Fibroblast of gingiva (primary cell): ENCODE results near the gene TKT.

ENCODE experiments used
- DNase-seq: peaks from one replicate; pipeline ENCODE4 v3.0.0-alpha.2; 2011; ENCODE audit warnings: low read depth

The TKT gene

DNA sequence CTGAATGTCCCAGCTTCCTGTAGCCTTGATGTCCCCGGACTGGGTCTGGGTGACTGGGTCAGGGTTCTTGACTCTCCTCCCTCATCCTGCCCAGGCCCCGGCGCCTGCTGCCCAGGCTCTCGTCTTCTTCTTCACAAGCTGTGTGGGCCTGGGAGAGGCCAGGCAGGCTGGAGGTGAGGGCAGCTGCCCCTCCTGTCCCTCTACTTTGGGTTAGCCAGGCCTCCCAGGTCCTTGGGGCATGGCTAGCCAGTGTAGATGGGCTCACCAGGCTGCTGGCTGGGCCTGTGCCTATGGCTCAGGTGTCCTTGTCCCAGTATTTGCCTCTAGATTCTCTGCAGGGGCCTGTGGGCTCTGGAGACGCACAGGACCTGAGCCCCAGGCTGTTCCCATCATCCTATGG lies 31.8 kb downstream of the TKT start:
- DNase-seq = no peak

DNA sequence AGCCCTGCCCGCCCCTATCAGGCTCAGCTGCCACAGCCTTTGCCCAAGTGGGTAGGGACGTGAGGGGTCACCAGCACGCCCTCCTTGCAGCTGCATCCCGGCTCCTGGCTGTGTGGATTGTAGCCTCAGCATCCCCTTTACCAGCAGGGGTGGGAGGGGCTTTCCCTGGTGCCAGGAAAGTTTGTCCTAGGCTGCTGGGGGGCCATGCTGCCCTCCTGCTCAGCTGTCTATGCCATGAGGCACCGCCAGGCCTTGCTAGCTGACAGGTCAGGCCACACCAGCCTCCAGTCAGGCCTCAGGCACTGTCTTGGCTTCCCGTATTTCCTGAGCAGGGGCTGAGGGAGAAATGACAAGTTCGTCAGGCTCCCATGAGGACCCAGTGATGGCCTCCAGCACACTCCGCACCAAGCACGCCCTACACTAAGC lies 32.3 kb downstream of the TKT start:
- no peak for DNase-seq

DNA sequence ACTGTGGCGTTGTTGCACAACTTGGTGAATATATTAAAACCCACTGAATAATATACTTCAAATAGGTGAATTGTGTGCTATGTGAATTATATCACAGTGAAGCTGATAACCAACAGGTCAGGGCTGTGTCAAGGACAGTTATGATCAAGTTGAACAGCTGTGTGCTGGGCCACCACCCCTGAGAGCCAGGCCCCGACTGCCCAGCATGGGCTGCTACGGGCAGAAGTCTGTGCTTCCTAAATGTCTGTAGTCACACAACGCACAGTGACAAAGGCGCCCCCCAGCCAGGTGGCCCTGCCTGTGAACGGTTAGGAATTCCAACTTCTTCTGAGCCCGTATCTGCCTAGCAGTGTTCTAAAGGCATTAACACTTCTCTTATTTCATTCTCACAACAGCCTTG lies 32.8 kb downstream of the TKT start:
- DNase-seq = no peak

DNA sequence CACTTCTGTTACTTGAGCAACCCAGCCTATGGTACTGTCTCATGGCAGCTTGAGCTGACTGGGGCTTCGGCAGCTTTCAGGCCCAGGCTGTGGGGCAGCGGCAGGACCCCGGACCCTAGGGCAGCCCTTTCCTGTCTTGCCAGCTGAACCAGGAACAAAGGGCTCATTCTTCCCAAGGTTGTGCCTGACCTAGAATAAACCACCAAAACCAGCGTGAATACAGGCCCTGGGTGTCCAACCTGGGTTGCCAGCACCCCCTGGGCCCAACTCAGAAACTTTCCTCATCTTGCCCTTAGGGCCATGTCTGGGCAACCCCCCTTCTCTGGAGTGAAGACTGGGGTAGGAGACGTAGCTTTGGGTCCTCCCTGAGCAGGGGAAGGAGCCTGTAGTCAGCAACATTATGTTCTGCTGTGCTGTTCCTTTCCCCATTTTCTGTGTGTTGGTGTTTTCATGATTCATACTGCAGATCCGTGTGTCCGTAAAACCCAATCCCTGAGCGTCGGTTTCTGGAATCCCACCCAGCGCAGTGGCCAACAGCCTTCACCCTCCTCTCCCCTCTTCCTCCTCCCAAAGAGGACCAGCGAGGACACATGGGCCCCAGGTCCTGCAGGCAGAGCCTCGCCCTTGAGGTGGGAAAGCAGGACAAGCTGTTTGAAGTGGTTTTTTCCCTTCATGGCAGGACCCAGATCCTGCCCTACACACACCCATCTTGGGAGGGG lies 33.5 kb downstream of the TKT start:
- DNase-seq = no peak

DNA sequence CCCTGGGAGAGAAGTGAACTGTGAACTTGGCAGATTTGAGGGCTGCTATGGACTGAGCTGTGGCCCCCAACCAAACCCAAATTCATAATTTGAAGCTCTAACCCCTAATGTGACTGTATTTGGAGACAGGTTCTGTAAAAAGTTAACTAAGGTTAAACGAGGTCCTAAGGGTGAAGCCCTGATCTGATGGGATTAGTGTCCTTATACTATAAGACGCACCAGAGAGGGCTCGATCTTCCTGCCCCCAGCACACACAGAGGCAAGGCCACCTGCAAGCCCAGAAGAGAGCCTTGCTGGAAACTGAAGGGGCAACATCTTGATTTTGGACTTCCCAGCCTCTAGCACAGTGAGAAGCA lies 34.0 kb downstream of the TKT start:
- no peak for DNase-seq

DNA sequence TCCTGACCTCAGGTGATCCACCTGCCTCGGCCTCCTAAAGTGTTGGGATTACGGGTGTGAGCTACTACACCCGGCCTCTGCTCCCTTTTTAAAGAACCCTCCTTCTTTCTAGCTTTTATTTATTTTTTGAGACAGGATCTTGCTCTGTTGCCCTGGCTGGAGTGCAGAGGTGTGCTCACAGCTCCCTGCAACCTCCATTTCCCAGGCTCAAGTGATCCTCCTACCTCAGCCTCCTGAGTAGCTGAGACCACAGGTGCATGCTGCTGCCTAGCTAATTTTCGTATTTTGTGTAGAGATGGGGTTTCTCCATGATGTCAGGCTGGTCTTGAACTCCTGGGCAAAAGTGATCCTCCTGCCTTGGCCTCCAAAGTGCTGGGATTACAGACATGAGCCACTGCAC lies 34.5 kb downstream of the TKT start:
- no peak for DNase-seq

DNA sequence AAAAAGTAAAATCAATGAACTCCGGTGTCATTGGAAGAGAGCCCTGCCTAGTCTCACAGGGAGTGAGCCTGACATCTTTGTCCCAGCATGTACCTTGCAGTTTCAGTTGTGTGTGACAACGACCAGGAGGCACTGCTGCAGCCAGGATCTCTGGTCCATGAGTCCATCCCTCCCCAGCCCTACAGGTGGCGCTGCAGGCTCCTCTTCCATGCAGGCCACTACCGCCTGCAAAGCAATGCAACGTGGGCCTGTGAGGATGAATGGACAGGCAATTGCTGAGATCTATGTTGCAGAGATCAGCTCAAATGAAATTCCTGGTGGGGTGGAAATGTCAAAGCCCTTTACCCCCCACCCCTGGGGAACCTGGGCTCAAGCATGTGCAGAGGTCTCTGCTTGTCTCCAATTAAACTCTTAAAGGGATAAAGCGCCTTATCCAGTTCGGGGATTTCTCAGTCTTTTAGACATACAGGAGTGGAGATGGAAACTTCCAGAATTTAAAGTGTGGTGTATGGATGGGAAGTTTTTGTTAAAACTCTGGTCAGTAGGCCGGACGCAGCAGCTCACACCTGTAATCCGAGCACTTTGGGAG lies 35.8 kb downstream of the TKT start:
- peak; percentile 77 for DNase-seq

DNA sequence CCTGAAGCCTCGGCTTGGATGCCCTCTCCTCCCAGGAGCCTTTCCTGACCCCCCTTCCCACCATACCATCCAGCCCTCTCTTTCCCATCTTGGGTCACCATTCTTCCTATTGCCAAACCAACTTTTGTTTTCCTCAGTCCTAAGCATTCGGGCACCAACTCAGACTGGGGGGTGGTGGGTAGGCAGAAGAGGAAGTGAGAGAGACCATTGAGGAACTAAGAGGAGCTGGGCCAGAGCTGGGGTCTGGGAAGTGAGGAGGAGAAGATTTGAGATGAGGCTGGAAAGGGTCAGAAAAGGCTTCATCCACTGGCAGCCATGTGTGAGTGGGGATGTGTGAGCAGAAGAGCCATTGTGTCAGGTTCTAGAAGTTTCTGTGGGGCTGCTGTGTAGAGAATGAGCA lies 37.7 kb downstream of the TKT start:
- DNase-seq = no peak

DNA sequence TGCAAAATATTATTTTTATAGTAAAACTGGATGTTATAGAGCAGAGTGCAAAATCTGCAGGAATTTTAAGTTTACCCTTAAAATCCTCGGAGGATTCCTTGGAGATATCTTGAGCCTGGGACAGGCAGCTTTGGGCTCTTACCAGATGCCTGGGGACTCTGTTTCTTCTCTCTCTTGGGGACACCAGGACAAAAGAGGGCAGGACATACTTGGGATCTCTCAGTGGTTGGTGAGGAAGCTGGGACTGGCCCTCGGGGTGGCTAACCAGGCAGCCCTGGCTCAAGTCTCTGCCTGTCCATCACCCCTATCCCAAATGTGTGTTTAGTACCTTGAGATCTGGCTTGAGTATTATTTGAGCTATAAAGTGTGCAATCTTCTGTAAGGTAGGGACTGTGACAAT lies 38.6 kb downstream of the TKT start:
- no peak for DNase-seq

DNA sequence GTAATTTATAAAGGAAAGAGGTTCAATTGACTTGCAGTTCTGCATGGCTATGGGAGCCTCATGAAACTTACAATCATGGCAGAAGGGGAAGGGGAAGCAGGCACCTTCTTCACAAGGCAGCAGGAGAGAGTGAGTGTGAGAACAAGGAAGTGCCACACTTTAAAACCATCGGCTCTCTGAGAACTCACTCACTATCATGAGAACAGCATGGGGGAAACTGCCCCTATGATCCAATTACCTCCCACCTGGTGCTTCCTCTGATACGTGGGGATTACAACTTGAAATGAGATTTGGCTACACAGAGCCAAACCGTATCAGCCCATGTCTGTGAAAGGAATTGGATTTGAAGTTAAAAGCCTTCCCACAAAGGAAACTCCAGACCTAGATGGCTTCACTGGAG lies 39.1 kb downstream of the TKT start:
- no peak for DNase-seq

DNA sequence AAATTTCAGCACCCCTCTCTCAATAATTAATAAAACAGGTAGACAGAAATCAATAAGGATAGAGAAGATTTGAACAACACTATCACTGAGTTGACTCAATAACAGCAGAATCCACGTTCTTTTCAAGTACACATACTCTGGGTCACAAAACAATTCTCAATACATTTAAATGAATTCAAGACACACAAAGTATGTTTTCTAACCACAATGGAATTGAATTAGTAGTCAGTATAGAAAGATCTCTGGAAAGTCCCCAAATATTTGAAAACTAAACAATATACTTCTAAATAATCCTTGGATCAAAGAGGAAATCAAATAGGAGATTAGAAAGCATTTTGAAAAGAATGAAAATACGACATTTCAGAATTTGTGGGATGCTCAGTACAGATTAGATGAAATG lies 40.0 kb downstream of the TKT start:
- DNase-seq = no peak

DNA sequence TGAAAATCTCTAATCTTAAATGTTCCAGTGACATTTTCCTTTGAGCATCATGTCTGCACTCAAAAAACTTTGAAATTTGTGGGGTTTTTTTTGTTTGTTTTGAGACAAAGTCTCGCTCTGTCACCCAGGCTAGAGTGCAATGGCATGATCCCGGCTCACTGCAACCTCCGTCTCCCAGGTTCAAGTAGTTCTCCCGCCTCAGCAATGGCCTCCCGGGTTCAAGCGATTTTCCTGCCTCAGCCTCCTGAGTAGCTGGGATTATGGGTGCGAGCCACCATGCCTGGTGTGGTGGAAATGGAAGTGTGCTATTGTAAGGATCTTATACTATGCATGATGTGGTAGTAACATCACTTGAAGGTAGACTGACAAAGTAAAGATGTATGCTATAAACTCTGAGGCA lies 42.5 kb downstream of the TKT start:
- DNase-seq = no peak

DNA sequence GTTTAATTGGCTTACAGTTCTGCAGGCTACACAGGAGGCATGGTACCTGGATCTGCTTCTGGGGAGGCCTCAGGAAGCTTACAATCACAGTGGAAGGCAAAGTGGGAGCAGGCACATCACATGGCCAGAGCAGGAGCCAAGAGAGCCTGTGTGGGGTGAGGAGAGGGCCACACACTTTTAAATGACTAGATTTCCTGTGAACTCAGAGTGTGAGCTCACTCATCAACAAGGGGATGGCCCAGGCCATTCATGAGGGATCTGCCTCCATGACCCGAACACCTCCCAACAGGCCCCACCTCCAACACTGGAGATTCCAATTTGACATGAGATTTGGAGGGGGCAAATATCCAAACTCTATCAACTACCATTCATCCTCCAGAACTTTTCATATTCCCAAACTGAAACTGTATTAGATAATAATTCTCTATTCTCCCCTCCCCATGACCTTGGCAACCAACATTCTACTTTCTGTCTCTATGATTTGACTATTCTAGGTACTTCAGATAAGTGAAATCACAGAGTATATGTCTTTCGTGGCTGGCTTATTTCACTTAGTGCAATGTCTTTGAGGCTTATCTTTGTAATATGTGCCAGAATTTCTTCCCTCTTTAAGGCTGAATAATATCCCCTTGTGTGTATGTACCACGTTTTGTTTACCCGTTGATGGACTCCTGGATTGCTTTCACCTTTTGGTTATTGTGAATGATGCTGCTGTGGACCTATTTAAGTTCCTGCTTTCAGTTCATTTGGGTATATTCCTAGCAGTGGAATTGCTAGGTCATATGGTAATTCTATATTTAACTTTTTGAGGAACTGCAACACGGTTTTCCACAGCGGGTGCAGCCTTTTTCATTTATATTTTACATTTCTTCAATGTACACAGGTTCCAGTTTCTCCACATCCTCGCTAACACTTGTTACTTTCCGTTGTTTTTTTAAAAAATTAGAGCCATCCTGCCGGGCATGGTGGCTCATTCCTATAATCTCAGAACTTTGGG lies 43.8 kb downstream of the TKT start:
- DNase-seq = no peak

DNA sequence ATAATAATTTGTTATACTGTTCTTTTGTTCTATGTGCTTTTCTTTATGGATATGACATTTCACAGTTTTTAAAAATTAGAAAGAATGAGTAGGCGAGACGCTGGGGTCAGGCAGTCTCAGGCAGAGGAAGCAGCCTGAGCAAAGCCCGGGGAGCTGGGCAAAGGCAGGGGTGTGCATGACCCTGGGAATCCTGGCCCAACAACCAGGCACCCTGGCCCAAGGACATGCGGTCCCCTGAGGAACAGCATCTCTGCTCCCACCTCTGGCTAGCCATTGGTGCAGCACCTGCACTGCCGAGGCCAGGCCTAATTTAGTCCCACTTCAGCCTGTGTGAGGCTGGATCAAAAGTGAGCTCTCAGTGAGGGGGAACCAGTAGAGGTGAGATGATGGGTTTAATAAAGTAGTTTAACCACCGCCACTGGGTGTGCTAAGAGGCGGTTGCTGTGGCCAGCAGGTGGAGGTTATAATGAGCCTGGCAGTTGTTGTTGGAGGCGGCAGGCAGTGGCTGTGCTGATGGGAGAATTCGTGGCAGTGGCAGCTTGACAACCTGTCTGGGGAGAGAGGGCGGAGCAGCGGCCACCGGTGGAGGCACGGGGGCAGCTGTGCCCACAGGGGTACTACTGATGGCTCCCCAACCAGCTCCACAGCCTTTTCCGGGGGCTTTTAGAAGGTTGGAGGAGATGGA lies 53.3 kb downstream of the TKT start:
- no peak for DNase-seq

DNA sequence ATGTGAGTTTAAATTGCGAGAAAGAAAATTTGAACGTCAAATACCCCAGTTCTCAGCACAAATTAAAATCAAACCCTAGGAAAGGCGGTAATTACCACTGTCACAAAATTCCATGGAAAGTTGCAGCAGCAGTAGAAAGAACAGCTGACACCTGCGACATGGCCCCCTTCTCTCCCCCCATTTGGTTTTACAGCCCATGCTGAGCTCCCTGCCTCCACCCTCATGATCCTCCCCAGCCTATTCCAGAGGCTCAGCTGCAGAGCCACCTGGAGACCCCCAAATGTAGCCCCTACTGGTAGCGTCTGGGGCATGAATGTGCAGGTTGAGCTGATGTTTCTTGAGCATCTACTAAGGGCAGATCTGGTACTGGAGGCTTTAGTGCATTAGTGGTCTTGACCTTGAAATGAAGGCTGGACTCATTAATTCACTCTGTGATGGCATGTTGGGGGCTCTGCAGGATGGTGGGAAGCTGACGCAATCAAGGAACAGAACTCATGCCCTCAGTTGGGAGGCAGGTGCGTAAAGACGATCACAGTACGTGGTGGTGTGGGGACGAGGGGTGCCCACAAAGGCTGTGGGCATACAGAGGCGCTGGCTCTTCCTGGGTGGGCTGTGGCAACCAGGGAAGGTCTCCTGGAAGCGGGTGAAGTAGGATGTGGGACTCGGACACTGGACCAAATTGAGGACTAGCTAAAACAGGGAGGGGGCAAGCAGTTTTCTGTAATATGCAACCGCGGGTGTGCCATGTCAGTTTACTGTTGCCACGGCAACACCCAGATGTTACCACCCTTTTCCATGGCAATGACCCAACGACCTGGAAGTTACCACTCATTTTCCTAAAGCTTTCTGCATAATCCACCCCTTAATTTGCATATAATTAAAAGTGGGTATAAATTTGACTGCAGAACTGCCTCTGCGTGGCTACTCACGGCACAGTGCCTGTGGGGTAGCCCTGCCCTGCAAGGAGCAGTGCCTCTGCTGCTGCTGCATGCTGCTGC lies 55.0 kb downstream of the TKT start:
- DNase-seq = no peak

DNA sequence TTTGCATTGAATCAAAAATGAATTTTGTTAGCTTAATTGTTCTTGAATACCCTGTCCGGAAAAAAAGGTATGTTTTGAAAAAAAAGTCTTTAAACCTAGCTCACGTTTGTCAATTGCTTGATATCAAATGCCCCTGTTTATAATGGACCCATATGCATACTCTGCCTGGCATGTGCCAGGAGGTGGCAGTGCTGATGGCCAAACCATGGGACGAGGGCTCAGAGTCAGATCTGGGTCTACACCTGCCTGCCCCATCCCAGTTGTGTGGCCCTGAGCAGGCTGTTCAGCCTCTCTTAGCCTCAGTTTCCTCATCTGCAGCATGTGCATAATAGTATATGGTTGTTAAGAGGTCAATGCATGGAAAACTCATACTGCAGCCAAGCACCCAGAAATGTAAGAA lies 56.0 kb downstream of the TKT start:
- DNase-seq = no peak

DNA sequence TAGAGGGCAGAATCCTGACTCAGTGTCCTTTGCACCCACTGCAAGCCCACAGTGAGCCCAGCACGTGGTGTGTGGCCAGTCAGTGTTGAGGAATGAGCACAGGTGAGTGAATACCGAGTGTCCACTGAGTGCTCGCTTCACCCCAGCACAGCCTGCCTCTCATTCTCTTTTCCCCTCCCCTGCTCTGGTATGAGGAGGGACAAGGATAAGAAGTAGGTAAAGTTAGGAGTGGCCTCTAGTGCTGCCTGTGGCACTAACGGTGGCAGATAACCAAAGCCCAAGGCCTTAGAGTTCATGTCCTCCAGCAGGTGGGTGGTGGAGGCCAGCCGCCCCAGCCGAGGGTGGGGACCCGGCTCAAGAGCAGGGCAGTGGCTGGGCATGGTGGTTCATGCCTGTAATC lies 56.8 kb downstream of the TKT start:
- DNase-seq = no peak

DNA sequence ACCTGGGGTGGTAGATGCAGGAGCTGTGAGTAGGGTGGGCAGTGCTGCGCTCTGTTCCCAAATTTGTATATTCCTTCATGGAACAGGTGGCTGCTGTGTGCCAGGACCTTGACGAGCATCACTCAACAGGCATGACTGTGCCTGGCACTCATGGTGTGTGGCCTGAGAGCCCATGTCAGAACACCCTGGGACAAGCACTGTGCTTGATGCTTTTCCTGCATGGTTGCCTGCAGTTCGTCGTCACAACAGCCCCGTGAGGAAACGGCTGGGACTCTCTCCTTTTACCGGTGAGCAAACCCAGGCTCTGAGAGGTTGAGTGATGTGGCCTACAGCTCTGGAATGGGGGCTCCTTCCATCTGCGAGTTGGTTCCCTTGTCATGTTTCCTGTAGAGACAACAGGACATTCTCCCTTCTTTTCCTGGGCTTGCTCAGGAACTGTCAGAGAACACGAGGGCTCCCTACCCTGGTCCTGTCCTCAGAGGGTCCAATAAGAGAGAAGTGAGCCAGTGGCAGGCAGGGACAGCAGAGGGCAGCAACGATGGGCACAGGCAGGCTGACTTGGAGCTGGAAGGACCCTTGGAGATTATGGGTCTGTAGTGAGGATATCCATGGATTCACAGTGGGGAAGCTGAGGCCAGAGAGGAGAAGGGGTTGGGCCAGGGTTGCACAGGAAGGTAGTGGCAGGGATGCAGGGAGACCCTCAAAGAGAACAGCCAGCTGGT lies 57.4 kb downstream of the TKT start:
- no peak for DNase-seq

DNA sequence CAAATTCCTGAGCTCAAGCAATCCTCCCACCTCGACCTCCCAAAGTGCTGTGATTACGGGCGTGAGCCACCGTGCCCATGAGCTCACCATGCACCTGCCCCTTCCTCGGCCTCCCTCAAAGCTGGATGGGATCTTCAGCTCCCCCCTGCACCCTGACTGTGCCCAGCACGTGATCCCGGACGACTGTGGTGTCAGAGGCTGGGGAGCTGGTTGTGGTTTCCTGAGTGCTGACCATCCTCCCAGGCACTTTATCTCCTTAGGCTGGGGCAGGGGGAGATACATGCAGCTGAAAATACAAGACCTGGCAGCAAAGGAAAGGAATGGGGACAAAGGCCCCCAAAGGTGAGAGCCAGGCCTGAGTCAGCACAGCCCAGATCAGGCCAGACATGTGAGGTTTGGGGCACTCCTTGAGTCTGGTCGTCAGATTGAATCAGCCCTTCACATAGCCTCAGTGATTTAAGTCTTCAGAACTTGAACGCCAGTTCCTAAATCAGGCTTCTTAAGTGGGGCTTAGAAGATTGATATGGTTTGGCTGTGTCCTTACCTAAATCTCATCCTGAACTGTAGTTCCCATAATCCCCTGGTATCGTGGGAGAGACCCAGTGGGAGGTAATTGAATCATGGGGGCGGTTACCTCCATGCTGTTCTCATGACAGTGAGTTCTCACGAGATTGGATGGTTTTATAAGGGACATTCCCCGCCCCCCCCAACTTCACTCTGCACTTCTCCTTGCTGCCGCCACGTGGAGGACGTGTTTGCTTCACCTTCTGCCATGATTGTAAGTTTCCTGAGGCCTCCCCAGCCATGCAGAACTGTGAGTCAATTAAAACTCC lies 59.0 kb downstream of the TKT start:
- peak; percentile 27 for DNase-seq
